K562 (cell line): ENCODE measurements around the gene PHF21A. TPM values are rescaled to one million over a fixed set of nuclear protein-coding genes. Genes with fewer than 3 reads are reported as not detected.

Experiments used
- CHD1 ChIP-seq: fragments of 200-600 bp; sonication (generic); IDR thresholded peaks from one replicate; pipeline ENCODE4 v1.6.1; 2012; ENCODE audit warnings: mild to moderate bottlenecking, moderate library complexity, low read length, inconsistent platforms
- FOXP1 ChIP-seq: sonication (generic); formaldehyde crosslinking; IDR thresholded peaks from 2 replicates; pipeline ENCODE4 v1.8.0; 2022; ENCODE audit warnings: mild to moderate bottlenecking, missing genetic modification reagents
- KLF1 ChIP-seq: fragments of 450-650 bp; IDR thresholded peaks from 2 replicates; pipeline ENCODE4 v1.6.1; 2016; ENCODE audit warnings: missing genetic modification characterization, missing compliant biosample characterization
- PRMT5 ChIP-seq: sonication (generic); formaldehyde crosslinking; IDR thresholded peaks from 2 replicates; pipeline ENCODE4 v1.5.0; 2020; ENCODE audit warnings: missing genetic modification reagents
- RBM22 ChIP-seq: fragments of 200-400 bp; formaldehyde crosslinking; IDR thresholded peaks from 2 replicates; pipeline ENCODE4 v1.6.1; 2018; ENCODE audit warnings: low read length, low read depth; ENCODE audit not compliant: poor library complexity, severe bottlenecking
- SMAD2 ChIP-seq: fragments of 150-350 bp; IDR thresholded peaks from 2 replicates; pipeline ENCODE4 v1.6.1; 2014; ENCODE audit warnings: low read depth, mild to moderate bottlenecking, low read length
- SNIP1 ChIP-seq: fragments of 450-650 bp; IDR thresholded peaks from 2 replicates; pipeline ENCODE4 v1.7.1; 2017; ENCODE audit warnings: low read depth, mild to moderate bottlenecking
- ZBTB5 ChIP-seq: fragments of 450-650 bp; IDR thresholded peaks from 2 replicates; pipeline ENCODE4 v1.6.1; 2017; ENCODE audit warnings: antibody characterized with exemption
- ZNF318 ChIP-seq, 2 experiments: fragments of 450-650 bp; IDR thresholded peaks; 2 replicates each; pipeline ENCODE4 v1.6.1; 2016; ENCODE audit warnings: mild to moderate bottlenecking in 2 of 2, borderline replicate concordance in 1 of 2, low read depth in 1 of 2, moderate library complexity in 1 of 2
- polyA plus RNA-seq, 8 experiments: library from polyadenylated mRNA; depleted of rRNA in 4 of 8; stranded (reverse) in 5 of 8; unstranded in 3 of 8; fragments of >200 nt; fragmentation: Nextera tagmentation in 2 of 8; fragmentation: Illumina TruSeq in 1 of 8; extraction: Ambion mirVana in 2 of 8; extraction: Trizol in 1 of 8; gene quantifications; 2 replicates each; pipeline versions ENCODE4 v1.2.1 to v1.2.3, GENCODE V29; 2011 to 2014; ENCODE audit warnings: inconsistent platforms in 1 of 8, missing spikeins in 1 of 8
- total RNA-seq, 7 experiments: library from RNA; depleted of rRNA in 6 of 7; stranded (reverse); fragments of >200 nt in 6 of 7; fragmentation: Illumina TruSeq in 2 of 7; extraction: Trizol in 2 of 7; gene quantifications; 2 replicates each; pipeline versions ENCODE4 v1.2.1 to v1.2.3, GENCODE V29; 2011 to 2021; ENCODE audit warnings: low replicate concordance in 1 of 7

Gene PHF21A
- total and polyA plus RNA-seq, 9 of the 15 experiments (the other 6 are each of a cell fraction or from before 2014, with no cell fraction given): 1.5 to 32.4 (median 10.7) TPM

GRCh38 chr11:45982656-45983470, 138.4 kb downstream of the PHF21A start (continued):
- no peak for TF ChIP-seq RBM22
- TF ChIP-seq PRMT5: no peak
- TF ChIP-seq KLF1 (tag): no peak
- TF ChIP-seq FOXP1: 0 out of 2 replicates have a peak, but pooled peaks have one; percentile 21
- 0 out of 2 replicates have a peak, but pooled peaks have one; percentile 17 for TF ChIP-seq ZBTB5
- TF ChIP-seq CHD1: no peak
- 0 out of 2 replicates have a peak, but pooled peaks have one; percentile 55 for TF ChIP-seq SNIP1
- TF ChIP-seq ZNF318 (IDR thresholded peaks at IDR 0.05; ENCODE audit: borderline replicate concordance in 1 of 2, low read depth in 1 of 2): no peak; a peak in 1 of 4 replicates
- no peak for TF ChIP-seq SMAD2
